GM12891 (cell line): ENCODE measurements around the gene LARGE2.

Experiments
- DNase-seq: peaks from one replicate; pipeline ENCODE4 v3.0.0; 2011; ENCODE audit warnings: low spot score; ENCODE audit not compliant: insufficient read length
- FAIRE-seq: peaks from 2 replicates; lab custom pipeline; 2011; peaks lifted over from hg19 to GRCh38; lab: Jason Lieb, UNC
- PAX5 ChIP-seq: IDR thresholded peaks from 2 replicates; pipeline ENCODE4 v1.6.1; 2011; ENCODE audit warnings: low read length, moderate library complexity, mild to moderate bottlenecking; ENCODE audit not compliant: insufficient read depth, severe bottlenecking
- POLR2A ChIP-seq: IDR thresholded peaks from 2 replicates; pipeline ENCODE4 v1.6.1; 2011; ENCODE audit warnings: low read depth, low read length, control low read depth
- POLR2AphosphoS5 ChIP-seq: IDR thresholded peaks from 2 replicates; pipeline ENCODE4 v1.6.1; 2011; ENCODE audit warnings: low read depth, low read length, control low read depth
- POU2F2 ChIP-seq: IDR thresholded peaks from 2 replicates; pipeline ENCODE4 v1.6.1; 2011; ENCODE audit warnings: low read depth, mild to moderate bottlenecking, control low read depth, low read length, moderate library complexity
- SPI1 ChIP-seq: IDR thresholded peaks from 2 replicates; pipeline ENCODE4 v1.6.1; 2011; ENCODE audit warnings: low read depth, low read length, control low read depth
- TAF1 ChIP-seq: IDR thresholded peaks from 2 replicates; pipeline ENCODE4 v1.6.1; 2011; ENCODE audit warnings: low read depth, low read length, control low read depth

The LARGE2 gene

DNA sequence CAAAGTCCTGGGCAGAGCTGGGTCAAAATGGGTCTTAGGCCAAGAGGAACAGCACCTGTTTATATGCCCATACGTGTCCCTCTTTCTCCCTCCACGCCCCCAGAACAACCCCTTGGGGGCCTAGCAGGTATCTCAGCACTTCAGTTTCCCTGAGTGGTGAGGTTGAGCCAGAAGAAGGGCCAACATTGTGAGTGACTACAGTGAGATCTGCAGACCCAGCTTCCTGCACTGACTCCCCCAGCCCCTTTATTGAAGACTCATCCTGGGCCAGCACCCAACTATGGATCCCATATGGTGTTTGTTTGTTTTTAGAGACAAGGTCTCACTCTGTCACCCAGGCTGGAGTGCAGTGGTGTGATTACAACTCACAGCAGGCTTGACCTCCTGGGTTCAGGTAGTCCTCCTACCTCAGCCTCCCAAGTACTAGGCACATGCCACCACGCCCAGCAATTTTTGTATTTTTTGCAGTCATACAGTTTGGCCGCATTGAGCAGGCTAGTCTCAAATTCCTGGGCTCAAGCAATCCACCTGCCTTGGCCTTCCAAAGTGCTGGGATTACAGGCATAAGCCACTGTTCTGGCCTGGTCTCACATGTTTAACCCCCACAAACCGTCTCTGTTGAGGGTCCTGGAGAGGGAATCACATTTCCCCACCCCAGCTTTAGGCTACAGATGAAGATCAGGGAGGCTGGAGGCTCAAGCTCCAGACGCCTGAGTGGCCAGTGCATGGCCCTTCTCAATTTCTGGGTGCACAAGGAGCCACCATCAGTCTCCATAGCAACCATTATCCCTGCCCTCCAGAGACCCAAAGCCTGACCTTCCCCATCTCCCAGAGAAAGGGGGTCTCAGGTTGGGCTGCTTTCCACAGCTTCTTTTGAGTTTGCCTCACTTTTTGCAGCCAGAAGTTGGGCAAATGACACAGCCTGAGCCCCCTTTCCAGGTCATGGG lies 1.7 kb upstream of the LARGE2 start:
- DNase-seq (no peak), FAIRE-seq (no peak)
- TF ChIP-seq POLR2AphosphoS5 = no peak
- TF ChIP-seq SPI1 = no peak
- TF ChIP-seq PAX5 = no peak
- no peak for TF ChIP-seq POU2F2
- no peak for TF ChIP-seq POLR2A
- no peak for TF ChIP-seq TAF1

DNA sequence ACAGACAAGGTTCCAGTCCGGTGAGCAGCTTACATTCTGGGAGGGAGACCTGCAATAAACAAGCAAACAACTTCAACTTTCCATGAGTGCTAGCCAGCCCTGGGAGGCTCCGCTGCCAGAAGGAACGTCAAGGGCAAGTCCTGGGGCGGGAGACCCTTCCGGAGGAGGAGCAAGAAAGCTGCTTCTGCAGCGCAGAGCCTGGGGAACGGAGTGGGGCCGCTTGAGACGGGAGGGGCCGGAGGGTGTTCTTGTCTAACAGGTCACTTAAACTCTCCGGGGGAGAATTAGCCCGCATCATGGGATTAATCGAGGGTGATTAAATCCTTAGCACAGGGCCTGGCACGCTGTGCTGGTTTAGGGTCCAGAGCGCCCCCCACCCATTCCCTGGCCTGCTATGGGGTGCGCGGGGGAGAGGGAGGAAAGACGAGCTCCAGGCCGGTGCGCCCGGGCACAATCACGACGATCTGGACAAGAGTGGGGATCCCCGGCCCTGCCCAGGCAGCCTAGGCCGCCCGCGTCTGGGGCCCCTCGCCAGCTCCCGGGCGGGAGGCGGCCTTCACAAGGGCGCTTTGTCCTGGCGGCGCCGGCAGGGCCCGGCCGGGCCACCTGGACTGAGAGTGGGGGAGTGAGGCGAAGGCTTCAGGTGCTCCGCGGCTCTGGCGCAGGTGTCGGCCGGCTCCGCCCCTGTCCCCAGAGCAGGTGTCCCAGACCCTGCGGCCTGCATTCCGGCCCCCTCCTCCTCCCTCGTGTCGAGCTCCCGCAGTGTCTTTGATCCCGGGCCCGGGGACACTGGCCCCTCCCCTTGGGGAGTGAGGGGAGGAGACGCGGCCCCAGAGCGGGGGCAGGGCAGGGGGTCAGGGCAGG lies 663 bp upstream of the LARGE2 start:
- FAIRE-seq = no peak
- DNase-seq = peak; percentile 13
- TF ChIP-seq POLR2AphosphoS5 = no peak
- no peak for TF ChIP-seq TAF1
- no peak for TF ChIP-seq PAX5
- TF ChIP-seq POLR2A = no peak
- no peak for TF ChIP-seq POU2F2
- TF ChIP-seq SPI1 = no peak

DNA sequence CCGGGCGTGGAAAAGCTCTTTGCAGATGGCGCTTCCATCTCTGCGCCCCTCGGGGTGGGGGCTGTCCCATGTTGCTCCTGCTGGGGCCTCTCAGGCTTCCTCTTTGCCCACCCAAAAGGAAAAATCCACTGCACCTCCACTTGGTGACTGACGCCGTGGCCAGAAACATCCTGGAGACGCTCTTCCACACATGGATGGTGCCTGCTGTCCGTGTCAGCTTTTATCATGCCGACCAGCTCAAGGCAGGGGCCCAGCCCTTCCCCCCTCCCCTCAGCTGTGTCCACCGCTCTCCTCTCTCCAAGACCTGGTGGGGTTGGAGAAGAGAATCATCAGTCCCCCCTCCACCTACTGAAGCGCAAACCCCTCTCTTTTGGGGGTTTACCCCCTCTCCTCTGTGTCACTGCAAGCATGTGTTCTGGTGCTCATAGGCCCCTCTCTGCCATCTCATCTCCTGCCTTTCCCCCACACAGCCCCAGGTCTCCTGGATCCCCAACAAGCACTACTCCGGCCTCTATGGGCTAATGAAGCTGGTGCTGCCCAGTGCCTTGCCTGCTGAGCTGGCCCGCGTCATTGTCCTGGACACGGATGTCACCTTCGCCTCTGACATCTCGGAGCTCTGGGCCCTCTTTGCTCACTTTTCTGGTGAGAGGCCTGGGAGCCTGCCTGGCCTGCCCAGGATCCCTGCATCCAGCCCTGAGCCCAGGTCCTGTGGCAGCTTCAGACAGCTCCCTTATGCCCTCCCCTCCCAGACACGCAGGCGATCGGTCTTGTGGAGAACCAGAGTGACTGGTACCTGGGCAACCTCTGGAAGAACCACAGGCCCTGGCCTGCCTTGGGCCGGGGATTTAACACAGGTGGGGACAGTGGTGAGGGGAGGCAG lies 1.8 kb downstream of the LARGE2 start:
- FAIRE-seq (no peak), DNase-seq (no peak)
- TF ChIP-seq PAX5 (no peak), POLR2AphosphoS5 (no peak), POU2F2 (no peak), SPI1 (no peak), POLR2A (no peak), TAF1 (no peak)

DNA sequence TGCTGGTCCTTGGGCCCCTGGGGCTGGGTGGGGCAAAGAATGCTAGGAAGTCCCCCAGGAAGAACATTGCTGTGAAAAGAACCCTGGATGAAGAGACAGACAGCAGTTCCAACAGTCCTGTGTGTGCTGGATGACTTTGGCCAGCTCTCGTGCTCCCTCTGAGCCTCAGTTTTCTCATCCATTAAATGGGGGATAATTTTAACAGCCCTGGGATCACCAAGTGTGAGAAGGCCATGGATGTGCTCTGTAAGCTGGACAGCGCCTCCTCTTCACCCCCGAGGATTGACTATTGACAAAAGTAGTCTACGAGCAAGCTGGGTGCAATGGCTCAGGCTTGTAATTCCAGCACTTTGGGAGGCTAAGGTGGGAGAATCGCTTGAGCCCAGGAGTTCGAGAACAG lies 2.5 kb downstream of the LARGE2 start:
- FAIRE-seq (no peak), DNase-seq (no peak)
- TF ChIP-seq PAX5 = no peak

DNA sequence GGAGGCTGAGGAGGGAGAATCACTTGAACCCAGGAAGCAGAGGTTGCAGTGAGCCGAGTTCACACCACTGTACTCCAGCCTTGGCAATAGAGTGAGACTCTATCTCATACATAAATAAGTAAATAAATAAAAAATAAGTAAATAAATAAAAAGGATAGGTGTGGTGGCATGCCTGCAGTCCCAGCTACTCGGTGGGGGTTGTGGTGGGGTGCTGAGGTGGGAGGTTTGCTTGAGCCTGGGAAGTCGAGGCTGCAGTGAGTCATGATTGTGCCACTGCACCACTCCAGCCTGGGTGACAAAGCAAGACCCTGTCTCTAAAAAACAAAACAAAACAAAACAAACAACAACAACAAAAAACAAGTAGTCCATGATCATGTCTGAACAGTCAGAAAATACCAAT lies 3.1 kb downstream of the LARGE2 start:
- DNase-seq (no peak), FAIRE-seq (no peak)
- no peak for TF ChIP-seq POLR2AphosphoS5
- no peak for TF ChIP-seq SPI1
- no peak for TF ChIP-seq TAF1
- no peak for TF ChIP-seq POLR2A
- TF ChIP-seq PAX5 = no peak
- no peak for TF ChIP-seq POU2F2

DNA sequence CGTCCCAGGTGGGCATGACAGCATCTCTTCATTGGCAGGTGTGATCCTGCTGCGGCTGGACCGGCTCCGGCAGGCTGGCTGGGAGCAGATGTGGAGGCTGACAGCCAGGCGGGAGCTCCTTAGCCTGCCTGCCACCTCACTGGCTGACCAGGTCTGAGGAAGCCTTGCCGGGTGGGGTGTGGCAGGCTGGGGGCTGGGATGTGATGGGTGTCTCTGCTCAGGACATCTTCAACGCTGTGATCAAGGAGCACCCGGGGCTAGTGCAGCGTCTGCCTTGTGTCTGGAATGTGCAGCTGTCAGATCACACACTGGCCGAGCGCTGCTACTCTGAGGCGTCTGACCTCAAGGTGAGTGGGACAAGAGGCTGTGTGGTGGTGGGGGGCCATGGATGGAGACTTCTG lies 3.5 kb downstream of the LARGE2 start:
- no peak for TF ChIP-seq POLR2AphosphoS5
- no peak for TF ChIP-seq TAF1
- TF ChIP-seq POLR2A = no peak
- FAIRE-seq = no peak
- no peak for DNase-seq

DNA sequence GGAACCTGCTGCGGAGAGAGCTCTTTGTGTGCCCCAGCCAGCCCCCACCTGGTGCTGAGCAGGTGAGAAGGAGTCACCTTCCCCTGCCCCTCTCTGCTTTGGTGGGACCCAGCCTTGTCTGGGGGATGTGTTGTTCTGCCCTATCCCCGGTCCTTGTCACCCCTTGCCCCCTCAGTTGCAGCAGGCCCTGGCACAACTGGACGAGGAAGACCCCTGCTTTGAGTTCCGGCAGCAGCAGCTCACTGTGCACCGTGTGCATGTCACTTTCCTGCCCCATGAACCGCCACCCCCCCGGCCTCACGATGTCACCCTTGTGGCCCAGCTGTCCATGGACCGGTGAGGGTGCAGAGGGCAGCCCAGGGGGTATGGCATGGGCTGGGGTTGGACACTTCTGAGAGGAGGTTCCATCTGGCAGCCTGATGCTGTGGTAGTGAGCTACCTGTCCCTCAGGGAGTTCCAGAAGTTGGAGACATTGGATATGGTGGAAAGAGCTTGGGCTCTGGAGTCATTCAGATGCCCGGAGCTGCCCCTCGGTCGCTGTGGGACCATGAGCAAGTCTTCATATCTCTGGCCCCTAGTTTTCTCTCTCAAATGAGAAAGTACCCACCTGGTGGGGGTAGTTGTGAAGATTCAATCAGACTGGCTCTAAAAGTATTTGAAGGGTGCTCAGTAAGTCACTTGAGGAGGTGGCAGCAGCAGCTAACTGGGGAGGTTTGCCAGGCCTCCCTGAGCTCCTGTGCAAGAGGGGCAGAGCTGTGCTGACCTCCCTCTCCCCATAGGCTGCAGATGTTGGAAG lies 4.3 kb downstream of the LARGE2 start:
- FAIRE-seq (no peak), DNase-seq (no peak)
- no peak for TF ChIP-seq POLR2A
- no peak for TF ChIP-seq POLR2AphosphoS5
- no peak for TF ChIP-seq PAX5
- no peak for TF ChIP-seq POU2F2
- TF ChIP-seq SPI1 = no peak
- no peak for TF ChIP-seq TAF1

DNA sequence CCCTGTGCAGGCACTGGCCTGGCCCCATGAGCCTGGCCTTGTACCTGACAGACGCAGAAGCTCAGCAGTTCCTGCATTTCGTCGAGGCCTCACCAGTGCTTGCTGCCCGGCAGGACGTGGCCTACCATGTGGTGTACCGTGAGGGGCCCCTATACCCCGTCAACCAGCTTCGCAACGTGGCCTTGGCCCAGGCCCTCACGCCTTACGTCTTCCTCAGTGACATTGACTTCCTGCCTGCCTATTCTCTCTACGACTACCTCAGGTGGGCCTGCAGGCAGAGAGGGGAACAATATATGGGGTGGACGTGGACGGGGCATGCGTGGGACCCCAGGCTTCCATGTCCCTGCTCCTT lies 4.9 kb downstream of the LARGE2 start:
- DNase-seq = no peak
- TF ChIP-seq POLR2A (no peak), SPI1 (no peak), POLR2AphosphoS5 (no peak), POU2F2 (no peak), TAF1 (no peak), PAX5 (no peak)
- no peak for FAIRE-seq
